GM12892 (cell line): ENCODE results near the gene NPM1.

Experiments
- POLR2A ChIP-seq: IDR thresholded peaks from 2 replicates; pipeline ENCODE4 v1.6.1; 2011; ENCODE audit warnings: low read depth, low read length, control low read depth
- POLR2AphosphoS5 ChIP-seq: IDR thresholded peaks from 2 replicates; pipeline ENCODE4 v1.6.1; 2011; ENCODE audit warnings: low read depth, low read length, control low read depth

GRCh38 chr5:171412186-171412585 is 24.5 kb downstream of the NPM1 start:
- TF ChIP-seq POLR2A (peak; percentile 53; the same call in 1 of the 2 replicates), POLR2AphosphoS5 (peak; percentile 83; the same call in 1 of the 2 replicates)
